Transverse colon (tissue), 3 donors: Measurements from ENCODE around the gene TAS2R20.

ENCODE experiments used
- CTCF ChIP-seq, 5 experiments: fragments of 200-600 bp in 3 of 5; fragments of 450-650 bp in 2 of 5; sonication (generic) in 3 of 5; IDR thresholded peaks; 1 replicate in 2 of 5; 2 replicates in 3 of 5; pipeline ENCODE4 v1.5.1; 2016 to 2017; ENCODE audit warnings: antibody characterized with exemption in 5 of 5, inconsistent platforms in 3 of 5, mild to moderate bottlenecking in 2 of 5, moderate library complexity in 1 of 5
- EP300 ChIP-seq: sonication (generic); formaldehyde crosslinking; IDR thresholded peaks from one replicate; pipeline ENCODE4 v1.6.1; 2017; ENCODE audit warnings: antibody characterized with exemption, low read depth
- POLR2A ChIP-seq: fragments of 450-650 bp; IDR thresholded peaks from one replicate; pipeline ENCODE4 v1.6.1; 2016; ENCODE audit warnings: antibody characterized with exemption, mild to moderate bottlenecking, moderate library complexity

- TF ChIP-seq CTCF (IDR thresholded peaks at IDR 0.05) (no peak), POLR2A (no peak), EP300 (no peak)
These were observed 11.3 kb downstream of the TAS2R20 start, which contains the start of gene TAS2R50 for GRCh38 chr12:10986812-10987211.
